Coronary artery (tissue), 2 donors: Measurements from ENCODE around the gene OR13A1.
"Not testable (repeated sequence)": the region's sequence is repeated elsewhere in the genome, so short reads cannot be mapped to it uniquely, and the experiment has no call there.

Experiments
- DNase-seq: peaks from one replicate; pipeline ENCODE4 v3.0.0-alpha.2; 2017; ENCODE audit warnings: low spot score
- H3K27ac ChIP-seq, 2 donors: fragments of 200-600 bp; sonication (generic); one replicate each; pipeline ENCODE4 v1.5.1; 2016 to 2019
- H3K4me3 ChIP-seq: fragments of 200-600 bp; sonication (generic); 2 replicates; pipeline ENCODE4 v1.5.1; 2016; ENCODE audit warnings: mild to moderate bottlenecking, moderate library complexity
- TF ChIP-seq, protein P1 (sequence below): fragments of 200-600 bp; sonication (generic); IDR thresholded peaks from one replicate; pipeline ENCODE4 v1.5.1; 2019; ENCODE audit warnings: antibody characterized with exemption

OR13A1 gene

DNA sequence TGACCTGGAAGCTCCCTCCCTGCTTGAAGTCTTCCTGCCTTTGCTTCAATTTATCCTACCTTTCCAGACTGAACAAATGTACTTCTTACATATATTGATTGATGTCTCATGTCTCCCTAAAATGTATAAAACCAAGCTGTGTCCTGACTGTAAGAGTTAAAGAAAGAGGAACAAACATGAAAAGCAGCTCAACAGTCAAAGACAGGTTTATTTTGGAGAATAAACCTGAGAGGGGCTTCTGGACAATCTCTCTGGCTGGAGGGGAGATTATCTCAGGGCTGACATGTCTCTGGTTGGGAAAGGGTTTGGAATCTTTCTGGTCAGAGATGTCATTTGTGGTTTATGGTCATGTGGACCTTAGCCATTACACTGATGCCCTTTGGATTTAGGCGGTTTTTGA is 41.0 kb downstream of the OR13A1 start:
- TF ChIP-seq, protein P1, sequence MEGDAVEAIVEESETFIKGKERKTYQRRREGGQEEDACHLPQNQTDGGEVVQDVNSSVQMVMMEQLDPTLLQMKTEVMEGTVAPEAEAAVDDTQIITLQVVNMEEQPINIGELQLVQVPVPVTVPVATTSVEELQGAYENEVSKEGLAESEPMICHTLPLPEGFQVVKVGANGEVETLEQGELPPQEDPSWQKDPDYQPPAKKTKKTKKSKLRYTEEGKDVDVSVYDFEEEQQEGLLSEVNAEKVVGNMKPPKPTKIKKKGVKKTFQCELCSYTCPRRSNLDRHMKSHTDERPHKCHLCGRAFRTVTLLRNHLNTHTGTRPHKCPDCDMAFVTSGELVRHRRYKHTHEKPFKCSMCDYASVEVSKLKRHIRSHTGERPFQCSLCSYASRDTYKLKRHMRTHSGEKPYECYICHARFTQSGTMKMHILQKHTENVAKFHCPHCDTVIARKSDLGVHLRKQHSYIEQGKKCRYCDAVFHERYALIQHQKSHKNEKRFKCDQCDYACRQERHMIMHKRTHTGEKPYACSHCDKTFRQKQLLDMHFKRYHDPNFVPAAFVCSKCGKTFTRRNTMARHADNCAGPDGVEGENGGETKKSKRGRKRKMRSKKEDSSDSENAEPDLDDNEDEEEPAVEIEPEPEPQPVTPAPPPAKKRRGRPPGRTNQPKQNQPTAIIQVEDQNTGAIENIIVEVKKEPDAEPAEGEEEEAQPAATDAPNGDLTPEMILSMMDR = no peak
- DNase-seq = no peak
- H3K27ac ChIP-seq = no peak overlapping the region

DNA sequence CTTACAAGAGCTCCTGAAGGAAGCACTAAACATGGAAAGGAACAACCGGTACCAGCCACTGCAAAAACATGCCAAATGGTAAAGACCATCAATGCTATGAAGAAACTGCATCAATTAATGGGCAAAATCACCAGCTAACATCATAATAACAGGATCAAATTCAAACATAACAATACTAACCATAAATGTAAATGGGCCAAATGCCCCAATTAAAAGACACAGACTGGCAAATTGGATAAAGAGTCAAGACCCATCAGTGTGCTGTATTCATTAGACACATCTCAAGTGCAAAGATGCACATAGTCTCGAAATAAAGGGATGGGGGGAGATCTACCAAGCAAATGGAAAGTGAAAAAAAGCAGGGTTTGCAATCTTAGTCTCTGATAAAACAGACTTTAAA is 47.6 kb downstream of the OR13A1 start:
- H3K27ac ChIP-seq, H3K4me3 ChIP-seq, DNase-seq: not testable (repeated sequence)

More for the DNA sequence above, 41.0 kb downstream of the OR13A1 start:
- H3K4me3 ChIP-seq = no peak overlapping the region

DNA sequence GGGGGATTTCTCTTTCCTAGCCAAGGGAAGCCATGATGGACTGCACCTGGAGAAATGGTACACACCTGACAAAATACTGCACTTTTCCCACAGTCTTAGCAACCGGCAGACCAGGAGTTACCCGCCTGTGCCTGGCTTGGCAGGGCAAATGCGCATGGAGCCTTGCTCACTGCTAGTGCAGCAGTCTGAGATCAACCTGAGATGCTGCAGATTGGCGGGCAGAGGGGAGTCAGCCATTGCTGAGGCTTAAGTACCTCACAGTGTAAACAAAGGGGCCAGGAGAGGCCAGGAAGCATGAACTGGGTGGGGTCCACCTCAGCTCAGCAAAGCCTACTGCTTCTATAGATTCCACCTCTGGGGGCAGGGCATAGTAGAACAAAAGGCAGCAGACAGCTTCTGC is 49.4 kb downstream of the OR13A1 start:
- no peak for DNase-seq
- Histone ChIP-seq H3K4me3 (no peak overlapping the region), H3K27ac (no peak overlapping the region)
- TF ChIP-seq, protein P1 = no peak

DNA sequence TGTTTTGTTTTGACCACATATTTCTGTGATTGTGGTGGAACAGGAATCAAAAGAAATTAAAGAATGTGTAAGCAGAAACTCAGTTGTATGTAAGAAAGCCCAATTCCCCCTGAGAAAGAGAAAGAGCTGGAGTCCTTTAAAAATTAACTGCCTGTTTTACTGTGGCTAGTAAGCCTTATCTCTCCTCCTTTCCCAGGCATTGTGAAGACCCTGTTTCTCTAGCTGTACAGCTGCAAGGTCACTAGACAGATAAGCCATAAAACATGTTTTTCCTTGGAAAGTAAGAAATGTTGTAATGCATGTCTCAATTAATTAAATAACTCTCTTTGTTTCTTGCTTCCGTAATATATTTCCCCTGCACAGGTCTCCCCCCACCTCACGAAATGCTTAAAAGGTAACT is 53.5 kb downstream of the OR13A1 start:
- DNase-seq = no peak
- Histone ChIP-seq H3K27ac (no peak overlapping the region), H3K4me3 (no peak overlapping the region)
- TF ChIP-seq, protein P1 = no peak

DNA sequence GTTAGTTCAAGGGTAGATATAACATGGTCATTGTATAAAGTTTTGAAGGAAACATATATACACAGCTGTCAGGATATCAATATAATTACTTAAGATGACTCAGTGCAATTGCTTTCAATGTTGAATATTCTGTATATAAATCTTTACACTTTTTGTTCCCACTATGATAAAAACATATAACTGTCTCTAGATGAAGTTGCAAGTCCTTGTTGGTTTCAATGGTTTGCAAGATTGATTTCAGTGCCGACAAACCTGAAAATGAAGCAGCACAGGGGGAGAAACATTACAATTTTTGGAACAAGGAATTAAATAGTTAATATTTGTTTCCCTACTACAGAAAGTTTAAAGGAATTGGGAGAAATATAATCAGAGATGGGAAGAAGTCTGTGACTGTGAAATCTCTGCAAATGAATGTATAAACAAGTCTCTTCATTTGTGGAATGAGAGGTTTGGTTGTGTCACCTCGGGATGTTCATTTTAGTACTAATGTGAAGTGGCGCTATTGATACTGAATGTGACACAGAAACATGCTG is 54.1 kb downstream of the OR13A1 start:
- no peak for DNase-seq

DNA sequence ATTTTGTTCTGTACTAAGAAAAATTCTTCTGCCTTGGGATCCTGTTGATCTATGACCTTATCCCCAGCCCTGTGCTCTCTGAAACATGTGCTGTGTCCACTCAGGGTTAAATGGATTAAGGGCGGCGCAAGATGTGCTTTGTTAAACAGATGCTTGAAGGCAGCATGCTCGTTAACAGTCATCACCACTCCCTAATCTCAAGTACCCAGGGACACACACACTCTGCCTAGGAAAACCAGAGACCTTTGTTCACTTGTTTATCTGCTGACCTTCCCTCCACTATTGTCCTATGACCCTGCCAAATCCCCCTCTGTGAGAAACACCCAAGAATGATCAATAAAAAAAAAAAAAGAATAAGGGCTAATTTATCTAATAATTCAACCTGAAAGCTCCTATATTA is 54.8 kb downstream of the OR13A1 start:
- H3K4me3 ChIP-seq, DNase-seq: not testable (repeated sequence)

More for the DNA sequence above, 54.1 kb downstream of the OR13A1 start:
- TF ChIP-seq, protein P1 = no peak
- H3K4me3 ChIP-seq = no peak overlapping the region
- H3K27ac ChIP-seq = no peak overlapping the region

DNA sequence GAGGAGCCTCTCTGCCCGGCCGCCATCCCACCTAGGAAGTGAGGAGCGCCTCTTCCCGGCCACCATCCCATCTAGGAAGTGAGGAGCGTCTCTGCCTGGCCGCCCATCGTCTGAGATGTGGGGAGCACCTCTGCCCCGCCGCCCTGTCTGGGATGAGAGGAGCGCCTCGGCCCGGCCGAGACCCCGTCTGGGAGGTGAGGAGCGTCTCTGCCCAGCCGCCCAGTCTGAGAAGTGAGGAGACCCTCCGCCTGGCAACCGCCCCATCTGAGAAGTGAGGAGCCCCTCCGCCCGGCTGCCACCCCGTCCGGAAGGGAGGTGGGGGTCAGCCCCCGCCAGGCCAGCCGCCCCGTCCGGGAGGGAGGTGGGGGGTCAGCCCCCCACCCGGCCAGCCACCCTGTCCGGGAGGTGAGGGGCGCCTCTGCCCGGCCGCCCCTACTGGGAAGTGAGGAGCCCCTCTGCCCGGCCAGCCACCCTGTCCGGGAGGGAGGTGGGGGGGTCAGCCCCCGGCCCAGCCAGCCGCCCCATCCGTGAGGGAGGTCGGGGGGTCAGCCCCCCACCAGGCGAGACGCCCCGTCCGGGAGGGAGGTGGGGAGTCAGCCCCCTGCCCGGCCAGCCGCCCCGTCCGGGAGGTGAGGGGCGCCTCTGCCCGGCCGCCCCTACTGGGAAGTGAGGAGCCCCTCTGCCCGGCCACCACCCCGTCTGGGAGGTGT is 55.5 kb downstream of the OR13A1 start:
- not testable (repeated sequence) for H3K4me3 ChIP-seq, DNase-seq, H3K27ac ChIP-seq

More for the DNA sequence above, 54.8 kb downstream of the OR13A1 start:
- H3K27ac ChIP-seq = not testable (repeated sequence)

DNA sequence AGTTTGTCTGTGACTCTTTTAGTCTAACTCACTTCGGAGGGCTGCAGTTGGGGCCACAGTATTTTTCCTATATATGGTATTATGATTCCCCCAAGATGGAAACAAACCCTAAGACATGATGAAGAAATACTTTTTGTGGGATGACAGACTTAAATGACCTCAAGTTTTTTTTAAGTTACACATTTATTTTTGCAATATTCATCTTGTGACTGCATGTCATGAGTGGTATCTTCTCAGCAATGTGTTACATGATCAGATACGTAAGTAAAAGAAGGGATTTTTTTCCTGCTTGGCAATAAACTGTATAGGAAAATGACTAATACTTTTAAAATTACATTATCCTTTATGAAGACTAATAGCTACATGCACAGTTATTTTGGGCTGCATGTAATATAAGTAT is 57.8 kb downstream of the OR13A1 start:
- Histone ChIP-seq H3K27ac (no peak overlapping the region), H3K4me3 (no peak overlapping the region)
- DNase-seq = no peak
- TF ChIP-seq, protein P1 = no peak
